ENCODE measurements around the gene ZNF764. TPM values are rescaled to one million over a fixed set of nuclear protein-coding genes. Genes with fewer than 3 reads are reported as not detected.
"Not testable (repeated sequence)": the region's sequence is repeated elsewhere in the genome, so short reads cannot be mapped to it uniquely, and the experiment has no call there.

Gene ZNF764
- total RNA-seq, 6 experiments from 2014 or later, result 5.1 to 6.8 (median 5.7) TPM

DNA sequence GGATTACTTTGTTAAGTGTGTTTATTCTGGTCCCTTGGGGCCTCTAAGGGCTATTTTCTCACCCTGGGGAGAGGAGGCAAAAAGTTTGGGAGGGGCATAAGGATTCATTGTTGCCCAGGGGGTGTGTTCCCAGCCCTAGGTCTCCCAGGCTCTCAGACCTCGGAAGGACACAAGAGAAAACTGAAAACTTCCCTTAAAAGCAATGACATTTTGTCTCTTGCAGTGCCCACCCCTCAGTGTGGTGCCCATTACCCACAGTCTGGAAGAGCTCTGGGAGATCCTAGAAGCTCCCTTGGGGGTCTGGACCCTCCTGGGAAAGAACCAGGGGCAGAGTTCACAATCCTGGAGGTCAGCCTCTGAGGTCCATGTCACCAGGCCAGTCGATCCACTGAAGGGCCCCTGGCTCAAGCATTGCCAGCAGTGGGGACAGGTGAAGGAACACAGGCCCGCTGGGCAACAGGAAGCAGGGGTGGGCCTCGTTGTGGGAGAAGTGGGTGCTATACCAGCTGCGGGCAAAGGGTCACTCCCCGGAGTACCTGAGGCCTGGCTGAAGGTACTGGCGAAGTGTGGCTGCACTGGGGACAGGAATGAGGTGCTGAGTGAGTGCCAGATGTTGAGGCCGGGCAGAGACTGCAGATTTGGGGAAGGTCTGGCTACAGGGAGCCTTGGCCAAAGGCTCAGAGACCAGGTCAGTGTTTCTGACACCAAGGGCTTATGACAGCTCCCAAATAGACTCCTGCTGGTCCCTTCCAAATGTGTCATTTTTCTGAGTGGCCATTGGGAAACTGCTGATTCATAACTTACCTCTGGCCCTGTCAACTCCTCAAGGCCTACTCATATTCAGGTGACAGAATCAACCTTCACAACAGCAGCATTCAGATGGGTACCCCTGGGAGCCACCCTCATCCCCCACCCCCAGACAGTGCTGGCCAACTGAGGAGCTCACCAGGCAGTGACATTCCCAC is 18.9 kb downstream of the ZNF764 start:
- peaks cover 4% of the 10 kb centered on the region; the same call in 1 of the 2 replicates for H3K27me3 Mint-ChIP-seq (ENCODE audit: insufficient read depth)
- H3K9me3 Mint-ChIP-seq, result no peaks in the 10 kb centered on the region
- no peak overlapping the region for H3K4me3 Mint-ChIP-seq
- DNase-seq, result no peak
- H3K4me1 Mint-ChIP-seq (ENCODE audit: low read depth), result peaks cover 16% of the 10 kb centered on the region
- TF ChIP-seq, protein P1, sequence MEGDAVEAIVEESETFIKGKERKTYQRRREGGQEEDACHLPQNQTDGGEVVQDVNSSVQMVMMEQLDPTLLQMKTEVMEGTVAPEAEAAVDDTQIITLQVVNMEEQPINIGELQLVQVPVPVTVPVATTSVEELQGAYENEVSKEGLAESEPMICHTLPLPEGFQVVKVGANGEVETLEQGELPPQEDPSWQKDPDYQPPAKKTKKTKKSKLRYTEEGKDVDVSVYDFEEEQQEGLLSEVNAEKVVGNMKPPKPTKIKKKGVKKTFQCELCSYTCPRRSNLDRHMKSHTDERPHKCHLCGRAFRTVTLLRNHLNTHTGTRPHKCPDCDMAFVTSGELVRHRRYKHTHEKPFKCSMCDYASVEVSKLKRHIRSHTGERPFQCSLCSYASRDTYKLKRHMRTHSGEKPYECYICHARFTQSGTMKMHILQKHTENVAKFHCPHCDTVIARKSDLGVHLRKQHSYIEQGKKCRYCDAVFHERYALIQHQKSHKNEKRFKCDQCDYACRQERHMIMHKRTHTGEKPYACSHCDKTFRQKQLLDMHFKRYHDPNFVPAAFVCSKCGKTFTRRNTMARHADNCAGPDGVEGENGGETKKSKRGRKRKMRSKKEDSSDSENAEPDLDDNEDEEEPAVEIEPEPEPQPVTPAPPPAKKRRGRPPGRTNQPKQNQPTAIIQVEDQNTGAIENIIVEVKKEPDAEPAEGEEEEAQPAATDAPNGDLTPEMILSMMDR (IDR thresholded peaks at IDR 0.05), result no peak
- H3K36me3 Mint-ChIP-seq (ENCODE audit: low read depth), result no peaks in the 10 kb centered on the region
- H3K27ac Mint-ChIP-seq, result no peak overlapping the region

GRCh38 chr16:30536391-30537024 is 21.7 kb downstream of the ZNF764 start:
- not testable (repeated sequence) for H3K4me3 Mint-ChIP-seq; H3K36me3 Mint-ChIP-seq (ENCODE audit: low read depth); H3K27me3 Mint-ChIP-seq (ENCODE audit: insufficient read depth)

DNA sequence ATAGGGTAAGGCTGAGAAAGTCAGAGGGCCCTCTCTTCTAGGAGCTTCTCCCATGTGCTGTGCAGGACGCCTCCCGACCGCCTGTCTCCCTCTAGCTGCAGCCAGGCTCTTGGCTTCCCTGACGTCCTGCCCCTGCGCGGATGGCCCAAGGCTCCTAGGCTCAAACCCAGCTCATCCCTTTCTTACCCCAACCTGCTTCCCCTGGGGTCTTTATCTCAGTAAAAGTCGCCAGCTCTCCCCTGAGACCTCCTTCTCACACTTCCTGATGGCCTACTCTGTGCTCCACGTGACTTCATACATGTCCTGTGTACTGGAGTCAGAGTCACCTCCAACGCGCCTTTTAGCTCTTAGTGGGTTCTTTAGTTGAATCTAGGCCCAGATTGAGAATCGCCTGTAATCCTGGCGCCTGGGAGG is 22.4 kb downstream of the ZNF764 start:
- Mint-ChIP-seq H3K4me3 (peak overlapping the region; percentile 90), H3K4me1 (ENCODE audit: low read depth) (peaks cover 16% of the 10 kb centered on the region), H3K36me3 (ENCODE audit: low read depth) (no peaks in the 10 kb centered on the region), H3K27ac (peak overlapping the region; percentile 87), H3K9me3 (no peaks in the 10 kb centered on the region), H3K27me3 (ENCODE audit: insufficient read depth) (peaks cover 4% of the 10 kb centered on the region; the same call in 1 of the 2 replicates)
- DNase-seq, result peak; percentile 64
- TF ChIP-seq, protein P1 (IDR thresholded peaks at IDR 0.05), result peak; percentile 65; the same call in 1 of the 2 replicates

More at GRCh38 chr16:30536391-30537024, 21.7 kb downstream of the ZNF764 start:
- not testable (repeated sequence) for DNase-seq, H3K27ac Mint-ChIP-seq, H3K9me3 Mint-ChIP-seq
- H3K4me1 Mint-ChIP-seq (ENCODE audit: low read depth), result peaks cover 16% of the 10 kb centered on the region

GRCh38 chr16:30535106-30535776 is 22.9 kb downstream of the ZNF764 start:
- peaks cover 16% of the 10 kb centered on the region for H3K4me1 Mint-ChIP-seq (ENCODE audit: low read depth)
- TF ChIP-seq, protein P1 (IDR thresholded peaks at IDR 0.05), result no peak
- no peaks in the 10 kb centered on the region for H3K9me3 Mint-ChIP-seq
- H3K27ac Mint-ChIP-seq, result peak overlapping the region; percentile 87
- H3K27me3 Mint-ChIP-seq (ENCODE audit: insufficient read depth), result peaks cover 4% of the 10 kb centered on the region; the same call in 1 of the 2 replicates
- no peaks in the 10 kb centered on the region for H3K36me3 Mint-ChIP-seq (ENCODE audit: low read depth)
- no peak for DNase-seq
- peak overlapping the region; percentile 90 for H3K4me3 Mint-ChIP-seq

GRCh38 chr16:30534368-30535105 is 23.6 kb downstream of the ZNF764 start, which contains the start of gene ZNF747:
TSS of gene ZNF747 (minus strand) at chr16:30534858. CDS start at chr16:30534679, 179 bp downstream.
- Mint-ChIP-seq H3K36me3 (ENCODE audit: low read depth) (no peaks in the 10 kb centered on the region), H3K27me3 (ENCODE audit: insufficient read depth) (peaks cover 4% of the 10 kb centered on the region; the same call in 1 of the 2 replicates), H3K4me3 (peak within 1 kb of the TSS; percentile 90), H3K9me3 (no peaks in the 10 kb centered on the region), H3K27ac (peak within 1 kb of the TSS; percentile 87), H3K4me1 (ENCODE audit: low read depth) (peaks cover 16% of the 10 kb centered on the region)
- TF ChIP-seq, protein P1 (IDR thresholded peaks at IDR 0.05), result no peak
- peak; percentile 62 for DNase-seq
